Lung (tissue), 12 donors: Measurements from ENCODE around the gene LBP. TPM values are rescaled to one million over a fixed set of nuclear protein-coding genes. Genes with fewer than 3 reads are reported as not detected.

Experiments
- ATAC-seq: fragments of 200-7000 bp; cut with Tn5 transposase; one replicate; pipeline ENCODE4 v1.9.1; 2020; ENCODE audit warnings: moderate number of reproducible peaks; ENCODE audit not compliant: insufficient read depth, low FRiP score
- DNase-seq, 3 donors: peaks; one replicate each; pipeline ENCODE4 v3.0.0-alpha.2; 2013 to 2017
- H3K27ac ChIP-seq, 2 donors: one replicate each; pipeline ENCODE4 v1.5.1; 2013; ENCODE audit warnings: mild to moderate bottlenecking in 2 of 2, moderate library complexity in 2 of 2, control low read depth in 1 of 2, inconsistent platforms in 1 of 2, low read depth in 1 of 2, low read length in 1 of 2
- H3K27me3 ChIP-seq, 3 donors: one replicate each; pipeline ENCODE4 v1.5.1; 2013; ENCODE audit warnings: low read length in 2 of 3; ENCODE audit not compliant: control insufficient read depth in 3 of 3, insufficient read depth in 3 of 3
- H3K36me3 ChIP-seq, 4 donors: one replicate each; pipeline ENCODE4 v1.5.1; 2013; ENCODE audit warnings: low read length in 4 of 4, mild to moderate bottlenecking in 1 of 4, moderate library complexity in 1 of 4; ENCODE audit not compliant: control insufficient read depth in 4 of 4, insufficient read depth in 4 of 4
- H3K4me1 ChIP-seq, 5 donors: one replicate each; pipeline ENCODE4 v1.5.1; 2013; ENCODE audit warnings: low read length in 5 of 5, mild to moderate bottlenecking in 2 of 5, moderate library complexity in 1 of 5; ENCODE audit not compliant: control insufficient read depth in 5 of 5, insufficient read depth in 5 of 5
- H3K4me3 ChIP-seq: one replicate; pipeline ENCODE4 v1.5.1; 2013; ENCODE audit warnings: mild to moderate bottlenecking, control low read depth, moderate library complexity
- H3K9ac ChIP-seq, 2 donors: one replicate each; pipeline ENCODE4 v1.5.1; 2013; ENCODE audit warnings: low read length in 2 of 2, control low read depth in 1 of 2; ENCODE audit not compliant: insufficient read depth in 1 of 2
- H3K9me3 ChIP-seq, 4 donors: one replicate each; pipeline ENCODE4 v1.5.1; 2013; ENCODE audit warnings: low read length in 3 of 4, mild to moderate bottlenecking in 1 of 4, moderate library complexity in 1 of 4; ENCODE audit not compliant: control insufficient read depth in 4 of 4, insufficient read depth in 3 of 4
- WGBS, 2 donors: extraction: QIAGEN DNeasy Blood & Tissue Kit; methylation state at CpG; one replicate each; pipeline ENCODE4 v1.1.7; 2013; 5-methylcytosine and 5-hydroxymethylcytosine counted together
- polyA plus RNA-seq, 2 donors: library from polyadenylated mRNA; stranded (reverse); fragments of 200-250 nt; gene quantifications; one replicate each; pipeline ENCODE4 v1.2.1, GENCODE V29; 2013
- total RNA-seq, 2 donors: library from RNA; depleted of rRNA in 1 of 2; stranded (reverse); fragments of >200 nt in 1 of 2; gene quantifications; one replicate each; pipeline ENCODE4 v1.2.1, GENCODE V29; 2014 to 2021
- TF ChIP-seq, protein P1 (sequence below): IDR thresholded peaks from 2 replicates; pipeline ENCODE4 v1.5.1; 2012; ENCODE audit warnings: mild to moderate bottlenecking; ENCODE audit errors: control extremely low read depth, extremely low read depth
- donor health status: control.
- donor health status: control.
- donor health status: Bipolar disorder and iron deficiency.
- donor health status: healthy.
- donor health status: DM: yes; HTN: yes; CAD: no.

LBP gene
- total and polyA plus RNA-seq, 4 donors: 0.30 to 4.8 (median 0.98) TPM; not detected in 1

DNA sequence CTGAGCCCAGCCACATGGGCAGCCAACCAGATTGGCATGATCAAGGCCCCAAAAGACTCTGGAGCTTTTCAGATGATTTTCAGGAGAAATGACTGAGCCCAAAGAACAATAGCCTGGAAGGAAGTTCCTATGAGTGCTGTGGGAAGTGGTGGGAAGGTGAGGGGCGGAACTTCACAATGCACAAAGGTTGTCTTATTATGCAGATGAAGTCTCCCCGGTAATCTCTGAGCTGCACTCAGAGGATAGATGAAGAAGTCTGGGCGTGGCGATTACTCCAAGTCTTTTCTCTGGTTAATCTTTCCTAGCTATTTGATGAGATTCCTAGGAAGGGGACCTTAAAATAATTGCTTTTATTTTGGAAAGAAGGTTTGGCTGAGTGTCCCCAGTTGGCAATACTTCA is 36.9 kb downstream of the LBP start:
- H3K27me3 ChIP-seq: no peaks in the 10 kb centered on the region
- WGBS, 2 donors: 85 to 90% methylated on average over 4 of the region's 4 CpGs
- DNase-seq: no peak
- H3K9ac ChIP-seq: no peak overlapping the region
- TF ChIP-seq, protein P1, sequence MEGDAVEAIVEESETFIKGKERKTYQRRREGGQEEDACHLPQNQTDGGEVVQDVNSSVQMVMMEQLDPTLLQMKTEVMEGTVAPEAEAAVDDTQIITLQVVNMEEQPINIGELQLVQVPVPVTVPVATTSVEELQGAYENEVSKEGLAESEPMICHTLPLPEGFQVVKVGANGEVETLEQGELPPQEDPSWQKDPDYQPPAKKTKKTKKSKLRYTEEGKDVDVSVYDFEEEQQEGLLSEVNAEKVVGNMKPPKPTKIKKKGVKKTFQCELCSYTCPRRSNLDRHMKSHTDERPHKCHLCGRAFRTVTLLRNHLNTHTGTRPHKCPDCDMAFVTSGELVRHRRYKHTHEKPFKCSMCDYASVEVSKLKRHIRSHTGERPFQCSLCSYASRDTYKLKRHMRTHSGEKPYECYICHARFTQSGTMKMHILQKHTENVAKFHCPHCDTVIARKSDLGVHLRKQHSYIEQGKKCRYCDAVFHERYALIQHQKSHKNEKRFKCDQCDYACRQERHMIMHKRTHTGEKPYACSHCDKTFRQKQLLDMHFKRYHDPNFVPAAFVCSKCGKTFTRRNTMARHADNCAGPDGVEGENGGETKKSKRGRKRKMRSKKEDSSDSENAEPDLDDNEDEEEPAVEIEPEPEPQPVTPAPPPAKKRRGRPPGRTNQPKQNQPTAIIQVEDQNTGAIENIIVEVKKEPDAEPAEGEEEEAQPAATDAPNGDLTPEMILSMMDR: no peak
- ATAC-seq: no peak
- no peaks in the 10 kb centered on the region for H3K36me3 ChIP-seq
- H3K9me3 ChIP-seq: peaks cover 0 to 2% (median 0%) of the 10 kb centered on the region in 4 donors
- no peak overlapping the region for H3K27ac ChIP-seq
- no peak overlapping the region for H3K4me3 ChIP-seq
- no peaks in the 10 kb centered on the region for H3K4me1 ChIP-seq

DNA sequence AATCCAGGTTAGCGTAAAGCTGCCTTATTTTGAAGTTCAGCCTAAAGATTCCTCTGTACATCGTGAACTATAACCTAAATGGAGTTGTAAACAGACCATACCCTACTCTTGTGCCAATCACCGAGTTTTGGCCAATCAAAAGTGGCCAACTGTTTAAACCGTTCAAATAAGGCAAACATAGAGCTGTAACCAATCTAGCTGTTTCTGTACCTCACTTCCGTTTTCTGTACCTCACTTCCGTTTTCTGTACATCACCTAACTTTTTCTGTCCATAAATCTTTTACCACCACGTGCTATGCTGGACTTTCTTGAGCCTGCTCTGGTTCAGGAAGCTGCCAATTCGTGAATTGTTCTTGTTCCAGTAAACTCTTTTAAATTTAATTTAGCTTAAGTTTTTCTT is 39.7 kb downstream of the LBP start:
- H3K9me3 ChIP-seq: peaks cover 0 to 2% (median 0%) of the 10 kb centered on the region in 4 donors
- H3K9ac ChIP-seq: no peak overlapping the region
- H3K27me3 ChIP-seq: no peaks in the 10 kb centered on the region
- 70 to 71% methylated on average over 8 of the region's 8 CpGs for WGBS, 2 donors
- DNase-seq (no peak), ATAC-seq (no peak)
- no peaks in the 10 kb centered on the region for H3K4me1 ChIP-seq
- H3K4me3 ChIP-seq: no peak overlapping the region
- no peaks in the 10 kb centered on the region for H3K36me3 ChIP-seq
- no peak overlapping the region for H3K27ac ChIP-seq
- TF ChIP-seq, protein P1: no peak

DNA sequence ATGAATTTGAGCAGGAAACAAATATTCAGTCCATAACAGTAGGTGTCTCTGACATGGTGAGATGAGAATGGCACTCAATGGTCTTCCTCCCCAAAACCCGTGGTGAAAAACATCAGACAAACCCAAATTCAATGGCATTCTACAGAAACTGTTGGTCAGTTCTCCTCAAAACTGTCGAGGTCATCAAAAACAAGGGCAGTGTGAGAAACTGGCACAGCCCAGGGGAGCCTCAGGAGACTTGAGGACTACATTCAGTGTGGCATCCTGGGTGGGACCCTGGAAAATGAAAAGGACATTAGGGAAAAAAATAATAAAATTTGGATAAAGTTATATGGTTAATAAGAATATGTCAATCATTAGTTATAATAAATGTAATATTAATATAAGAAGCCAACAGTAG is 40.6 kb downstream of the LBP start:
- Histone ChIP-seq H3K36me3 (no peaks in the 10 kb centered on the region), H3K9me3 (peaks cover 0 to 2% (median 0%) of the 10 kb centered on the region in 4 donors), H3K27me3 (no peaks in the 10 kb centered on the region), H3K27ac (no peak overlapping the region), H3K4me1 (no peaks in the 10 kb centered on the region), H3K9ac (no peak overlapping the region), H3K4me3 (no peak overlapping the region)
- ATAC-seq (no peak), DNase-seq (no peak)
- WGBS, 2 donors: 79 to 80% methylated on average over 2 of the region's 2 CpGs
- TF ChIP-seq, protein P1: no peak

GRCh38 chr20:38387953-38388352 is 41.7 kb downstream of the LBP start:
- ATAC-seq: no peak
- no peak overlapping the region for H3K9ac ChIP-seq
- 71 to 73% methylated on average over 4 of the region's 4 CpGs for WGBS, 2 donors
- H3K4me3 ChIP-seq: no peak overlapping the region
- DNase-seq: no peak
- peaks cover 0 to 2% (median 0%) of the 10 kb centered on the region in 4 donors for H3K9me3 ChIP-seq
- no peak overlapping the region for H3K27ac ChIP-seq
- H3K36me3 ChIP-seq: no peaks in the 10 kb centered on the region
- H3K27me3 ChIP-seq: no peaks in the 10 kb centered on the region
- TF ChIP-seq, protein P1: no peak
- no peaks in the 10 kb centered on the region for H3K4me1 ChIP-seq
